Loucy (cell line): ENCODE results near the gene PKM.
"Not testable (repeated sequence)": the region's sequence is repeated elsewhere in the genome, so short reads cannot be mapped to it uniquely, and the experiment has no call there.

Experiments used
- H2AFZ ChIP-seq: fragments of 200-600 bp; sonication (generic); 2 replicates; pipeline ENCODE4 v1.6.0; 2016; ENCODE audit warnings: antibody characterized with exemption, mild to moderate bottlenecking, low read length, moderate library complexity
- H3F3A ChIP-seq: fragments of 200-600 bp; 2 replicates; pipeline ENCODE4 v1.6.0; 2016; ENCODE audit warnings: antibody characterized with exemption, low read depth, mild to moderate bottlenecking
- H3K27me3 ChIP-seq: fragments of 200-600 bp; sonication (generic); 2 replicates; pipeline ENCODE4 v1.6.1; 2014; ENCODE audit warnings: low read length, mild to moderate bottlenecking; ENCODE audit not compliant: insufficient read depth, poor library complexity, severe bottlenecking
- H3K36me3 ChIP-seq: fragments of 200-600 bp; sonication (generic); 2 replicates; pipeline ENCODE4 v1.6.1; 2016; ENCODE audit warnings: low read length; ENCODE audit not compliant: insufficient read depth
- H3K4me1 ChIP-seq: fragments of 200-600 bp; sonication (generic); 2 replicates; pipeline ENCODE4 v1.5.1; 2014; ENCODE audit warnings: low read length, mild to moderate bottlenecking; ENCODE audit not compliant: insufficient read depth, poor library complexity, severe bottlenecking
- H3K4me2 ChIP-seq: fragments of 200-600 bp; sonication (generic); 2 replicates; pipeline ENCODE4 v1.6.0; 2014; ENCODE audit warnings: antibody characterized with exemption, low read length, low read depth, mild to moderate bottlenecking; ENCODE audit not compliant: poor library complexity, severe bottlenecking
- H3K4me3 ChIP-seq: fragments of 200-600 bp; sonication (generic); 2 replicates; pipeline ENCODE4 v1.5.1; 2014; ENCODE audit warnings: low read length, mild to moderate bottlenecking, mixed read lengths; ENCODE audit not compliant: poor library complexity, severe bottlenecking
- H3K79me2 ChIP-seq: fragments of 200-600 bp; sonication (generic); 2 replicates; pipeline ENCODE4 v1.6.1; 2014; ENCODE audit warnings: low read length; ENCODE audit not compliant: insufficient read depth
- H3K9ac ChIP-seq: fragments of 200-600 bp; sonication (generic); 2 replicates; pipeline ENCODE4 v1.6.0; 2014; ENCODE audit warnings: mild to moderate bottlenecking, low read depth, low read length, moderate library complexity; ENCODE audit not compliant: poor library complexity, severe bottlenecking
- H3K9me2 ChIP-seq: fragments of 200-600 bp; sonication (generic); replicated peaks from 2 replicates; pipeline ENCODE4 v1.6.1; 2016; ENCODE audit warnings: low read depth, low read length, mixed read lengths
- H3K9me3 ChIP-seq: fragments of 200-600 bp; sonication (generic); 2 replicates; pipeline ENCODE4 v1.6.1; 2014; ENCODE audit warnings: mild to moderate bottlenecking, antibody characterized with exemption, low read length, low read depth; ENCODE audit not compliant: insufficient read depth
- H4K20me1 ChIP-seq: fragments of 200-600 bp; sonication (generic); 2 replicates; pipeline ENCODE4 v1.6.0; 2014; ENCODE audit warnings: antibody characterized with exemption, low read length, mild to moderate bottlenecking; ENCODE audit not compliant: insufficient read depth, poor library complexity, severe bottlenecking
- EZH2phosphoT487 ChIP-seq: fragments of 200-600 bp; IDR thresholded peaks from 2 replicates; pipeline ENCODE4 v1.6.1; 2018; ENCODE audit warnings: antibody characterized with exemption, mild to moderate bottlenecking, moderate library complexity, borderline replicate concordance
- TF ChIP-seq, protein P1 (sequence below): fragments of 200-600 bp; sonication (generic); conservative IDR thresholded peaks from 2 replicates; pipeline ENCODE4 v1.5.1; 2014; ENCODE audit warnings: mild to moderate bottlenecking, antibody characterized with exemption, low read length

The PKM gene

DNA sequence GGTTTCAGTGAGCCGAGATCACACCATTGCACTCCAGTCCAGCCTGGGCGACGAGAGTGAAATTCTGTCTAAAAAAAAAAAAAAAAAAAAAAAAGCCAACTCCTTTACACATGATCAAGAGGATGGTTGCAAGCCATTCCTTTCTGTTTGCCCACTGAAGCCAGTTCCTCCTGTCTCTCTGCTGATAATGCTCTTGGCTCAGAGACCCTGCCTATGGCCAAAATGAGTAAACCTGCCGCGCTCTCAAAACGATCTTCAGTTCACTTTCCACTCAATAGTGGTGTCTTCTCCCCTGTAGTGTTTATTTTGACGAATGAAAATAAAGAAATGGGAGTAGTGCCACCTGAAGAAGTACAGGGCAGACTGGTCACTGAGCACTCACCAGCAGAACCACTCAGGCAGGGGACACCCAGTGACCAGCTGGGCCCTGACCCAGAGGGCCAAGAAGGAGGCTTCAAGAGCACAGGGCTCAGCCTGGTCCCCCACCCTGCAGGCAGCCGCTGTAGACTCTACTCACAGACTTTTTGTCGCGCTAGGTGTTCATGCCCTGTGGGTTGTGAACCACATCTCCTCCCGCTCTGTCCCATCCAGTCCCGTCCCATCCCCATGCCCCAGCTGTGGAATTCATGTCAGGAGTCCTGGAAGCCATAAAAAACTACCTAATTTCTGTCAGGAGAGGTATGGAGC, 57.0 kb downstream of the PKM start:
- H3F3A ChIP-seq: no peaks in the 10 kb centered on the region
- no peaks in the 10 kb centered on the region for H3K9me3 ChIP-seq
- no peak overlapping the region for H3K4me3 ChIP-seq
- no peaks in the 10 kb centered on the region for H4K20me1 ChIP-seq
- H3K4me1 ChIP-seq: peaks cover 23% of the 10 kb centered on the region
- H3K9ac ChIP-seq: peak overlapping the region; percentile 29
- H3K36me3 ChIP-seq: no peaks in the 10 kb centered on the region
- no peak overlapping the region for H3K4me2 ChIP-seq
- H3K9me2 ChIP-seq: no peaks in the 10 kb centered on the region
- H3K27me3 ChIP-seq: no peaks in the 10 kb centered on the region
- H2AFZ ChIP-seq: no peak overlapping the region
- no peak for TF ChIP-seq EZH2phosphoT487
- TF ChIP-seq, protein P1, sequence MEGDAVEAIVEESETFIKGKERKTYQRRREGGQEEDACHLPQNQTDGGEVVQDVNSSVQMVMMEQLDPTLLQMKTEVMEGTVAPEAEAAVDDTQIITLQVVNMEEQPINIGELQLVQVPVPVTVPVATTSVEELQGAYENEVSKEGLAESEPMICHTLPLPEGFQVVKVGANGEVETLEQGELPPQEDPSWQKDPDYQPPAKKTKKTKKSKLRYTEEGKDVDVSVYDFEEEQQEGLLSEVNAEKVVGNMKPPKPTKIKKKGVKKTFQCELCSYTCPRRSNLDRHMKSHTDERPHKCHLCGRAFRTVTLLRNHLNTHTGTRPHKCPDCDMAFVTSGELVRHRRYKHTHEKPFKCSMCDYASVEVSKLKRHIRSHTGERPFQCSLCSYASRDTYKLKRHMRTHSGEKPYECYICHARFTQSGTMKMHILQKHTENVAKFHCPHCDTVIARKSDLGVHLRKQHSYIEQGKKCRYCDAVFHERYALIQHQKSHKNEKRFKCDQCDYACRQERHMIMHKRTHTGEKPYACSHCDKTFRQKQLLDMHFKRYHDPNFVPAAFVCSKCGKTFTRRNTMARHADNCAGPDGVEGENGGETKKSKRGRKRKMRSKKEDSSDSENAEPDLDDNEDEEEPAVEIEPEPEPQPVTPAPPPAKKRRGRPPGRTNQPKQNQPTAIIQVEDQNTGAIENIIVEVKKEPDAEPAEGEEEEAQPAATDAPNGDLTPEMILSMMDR: no peak
- H3K79me2 ChIP-seq: no peaks in the 10 kb centered on the region

DNA sequence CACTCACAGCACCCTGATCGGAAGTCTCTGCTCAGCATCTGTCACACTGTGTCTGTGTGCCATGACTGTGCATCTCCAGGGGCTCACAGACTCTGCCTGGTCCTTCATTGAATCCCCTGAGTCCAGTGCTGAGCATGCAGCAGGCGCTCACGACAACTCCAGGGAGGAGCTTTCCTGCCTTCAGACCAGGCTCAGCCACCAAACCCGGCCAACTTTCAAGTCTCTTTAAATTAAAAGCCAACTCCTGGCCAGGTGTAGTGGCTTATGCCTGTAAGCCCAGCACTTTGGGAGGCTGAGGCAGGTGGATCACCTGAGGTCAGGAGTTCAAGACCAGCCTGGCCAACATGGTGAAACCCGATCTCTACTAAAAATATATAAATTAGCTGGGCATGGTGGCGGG, 57.6 kb downstream of the PKM start:
- Histone ChIP-seq H3K4me2 (no peak overlapping the region), H3K9ac (no peak overlapping the region), H3K4me1 (peaks cover 29% of the 10 kb centered on the region), H3K9me3 (no peaks in the 10 kb centered on the region), H3K4me3 (no peak overlapping the region), H3K27me3 (no peaks in the 10 kb centered on the region), H3K9me2 (no peaks in the 10 kb centered on the region), H2AFZ (no peak overlapping the region), H4K20me1 (no peaks in the 10 kb centered on the region), H3K36me3 (no peaks in the 10 kb centered on the region), H3K79me2 (no peaks in the 10 kb centered on the region), H3F3A (no peaks in the 10 kb centered on the region; the same call in 1 of the 2 replicates)
- TF ChIP-seq, protein P1: no peak
- no peak for TF ChIP-seq EZH2phosphoT487

DNA sequence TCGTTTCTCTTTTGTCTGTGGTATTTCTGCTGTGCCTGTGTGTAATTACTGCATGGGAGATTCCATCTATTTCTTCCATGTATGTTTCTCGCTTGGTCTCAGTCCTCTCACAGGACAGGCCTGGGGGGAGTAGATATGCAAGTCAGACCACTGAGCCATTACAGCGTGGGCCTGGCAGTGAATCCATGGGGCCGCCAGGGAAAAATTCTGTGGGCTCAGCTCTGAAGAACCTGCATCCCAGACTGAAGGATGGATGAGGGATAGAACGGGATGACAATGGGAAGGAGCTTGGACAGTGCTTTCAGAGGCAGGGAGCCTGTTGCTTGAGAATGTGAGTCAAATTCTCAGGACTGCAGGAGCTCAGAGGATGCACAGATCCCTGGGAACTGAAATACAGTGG, 58.2 kb downstream of the PKM start:
- Histone ChIP-seq H3K4me3 (no peak overlapping the region), H3K27me3 (no peaks in the 10 kb centered on the region), H3K9ac (no peak overlapping the region), H4K20me1 (no peaks in the 10 kb centered on the region), H3K4me2 (no peak overlapping the region), H2AFZ (no peak overlapping the region), H3K4me1 (peaks cover 35% of the 10 kb centered on the region), H3K9me2 (no peaks in the 10 kb centered on the region), H3K9me3 (no peaks in the 10 kb centered on the region), H3K36me3 (no peaks in the 10 kb centered on the region), H3F3A (no peaks in the 10 kb centered on the region; the same call in 1 of the 2 replicates), H3K79me2 (no peaks in the 10 kb centered on the region)
- TF ChIP-seq, protein P1: no peak
- no peak for TF ChIP-seq EZH2phosphoT487

DNA sequence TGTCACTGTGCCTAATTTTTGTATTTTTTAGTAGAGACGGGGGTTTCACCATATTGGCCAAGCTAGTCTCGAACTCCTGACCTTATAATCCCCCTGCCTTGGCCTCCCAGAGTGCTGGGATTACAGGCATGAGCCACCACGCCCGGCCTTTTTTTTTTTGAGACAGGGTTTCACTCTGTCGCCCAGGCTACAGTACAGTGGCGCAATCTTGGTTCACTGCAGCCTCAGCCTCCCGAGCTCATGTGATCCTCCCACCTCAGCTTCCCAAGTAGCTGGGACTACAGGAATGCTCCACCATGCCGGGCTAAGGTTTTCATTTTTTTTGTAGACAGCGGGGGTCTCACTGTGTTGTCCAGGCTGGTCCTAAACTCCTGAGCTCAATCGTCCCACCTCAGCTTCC, 59.0 kb downstream of the PKM start:
- H3K4me3 ChIP-seq, H3K27me3 ChIP-seq, H3K79me2 ChIP-seq, H3K4me2 ChIP-seq, H3K36me3 ChIP-seq, H3K9me3 ChIP-seq, H3K9me2 ChIP-seq, H4K20me1 ChIP-seq, H3K9ac ChIP-seq, H3F3A ChIP-seq, H2AFZ ChIP-seq: not testable (repeated sequence)
- peaks cover 40% of the 10 kb centered on the region for H3K4me1 ChIP-seq
